ENCODE results near the gene RPL18A.

GRCh38 chr19:17830567-17831418, 28.9 kb upstream of the RPL18A start:
- no peak for TF ChIP-seq POLR2A (IDR thresholded peaks at IDR 0.05)
- no peak for TF ChIP-seq CTCF (IDR thresholded peaks at IDR 0.05)
